Activated CD8-positive, alpha-beta memory T cell treated with anti-CD3 and anti-CD28 coated beads for 4 hours (primary cell): ENCODE data around the gene CCDC74B.
"Not testable (repeated sequence)": the region's sequence is repeated elsewhere in the genome, so short reads cannot be mapped to it uniquely, and the experiment has no call there.

Source experiments
- DNase-seq, 2 donors: peaks; one replicate each; pipeline ENCODE4 v3.0.0-alpha.2; 2020; ENCODE audit warnings: low read depth in 2 of 2

The CCDC74B gene

DNA sequence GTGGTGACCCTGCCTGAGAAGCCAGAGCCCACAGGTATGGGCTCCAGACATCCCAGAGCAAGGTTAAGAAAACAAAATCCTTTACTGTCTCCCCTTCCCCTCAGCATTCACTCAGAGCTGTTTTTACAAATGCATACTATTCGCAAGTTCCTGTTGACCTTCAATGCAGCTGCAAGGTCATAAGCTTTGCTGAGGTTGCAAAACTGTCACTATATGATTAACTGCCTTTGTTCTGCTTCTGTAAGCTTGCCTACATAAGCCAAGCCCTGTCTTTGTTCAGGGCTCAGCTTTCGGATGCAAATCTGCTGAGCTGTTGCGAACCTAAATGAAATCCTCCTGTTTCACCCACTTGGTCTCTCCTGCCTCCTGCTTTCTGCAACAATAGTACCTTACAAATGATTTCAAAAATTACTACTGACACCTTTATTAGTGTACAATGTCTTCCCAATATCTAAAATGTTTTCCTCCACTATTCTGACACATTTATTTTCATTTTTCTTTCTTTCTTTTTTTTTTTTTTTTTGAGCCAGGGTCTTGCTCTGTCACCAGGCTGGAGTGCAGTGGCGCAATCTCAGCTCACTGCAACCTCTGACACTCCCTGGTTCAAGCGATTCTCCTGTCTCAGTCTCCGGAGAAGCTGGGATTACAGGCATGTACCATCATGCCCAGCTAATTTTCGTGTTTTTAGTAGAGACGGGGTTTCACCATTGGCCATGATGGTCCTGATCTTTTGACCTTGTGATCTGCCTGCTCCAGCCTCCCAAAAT lies 42.1 kb downstream of the CCDC74B start:
- not testable (repeated sequence) for DNase-seq
